HG03442 (cell line): ENCODE results near the gene PFKP.
"Not testable (repeated sequence)": the region's sequence is repeated elsewhere in the genome, so short reads cannot be mapped to it uniquely, and the experiment has no call there.

Source experiments
- ATAC-seq: cut with Tn5 transposase; IDR thresholded peaks from one replicate; pipeline ENCODE4 v1.9.1; 2021; ENCODE audit warnings: mild to moderate bottlenecking, moderate library complexity; ENCODE audit not compliant: unreplicated experiment

Gene PFKP

DNA sequence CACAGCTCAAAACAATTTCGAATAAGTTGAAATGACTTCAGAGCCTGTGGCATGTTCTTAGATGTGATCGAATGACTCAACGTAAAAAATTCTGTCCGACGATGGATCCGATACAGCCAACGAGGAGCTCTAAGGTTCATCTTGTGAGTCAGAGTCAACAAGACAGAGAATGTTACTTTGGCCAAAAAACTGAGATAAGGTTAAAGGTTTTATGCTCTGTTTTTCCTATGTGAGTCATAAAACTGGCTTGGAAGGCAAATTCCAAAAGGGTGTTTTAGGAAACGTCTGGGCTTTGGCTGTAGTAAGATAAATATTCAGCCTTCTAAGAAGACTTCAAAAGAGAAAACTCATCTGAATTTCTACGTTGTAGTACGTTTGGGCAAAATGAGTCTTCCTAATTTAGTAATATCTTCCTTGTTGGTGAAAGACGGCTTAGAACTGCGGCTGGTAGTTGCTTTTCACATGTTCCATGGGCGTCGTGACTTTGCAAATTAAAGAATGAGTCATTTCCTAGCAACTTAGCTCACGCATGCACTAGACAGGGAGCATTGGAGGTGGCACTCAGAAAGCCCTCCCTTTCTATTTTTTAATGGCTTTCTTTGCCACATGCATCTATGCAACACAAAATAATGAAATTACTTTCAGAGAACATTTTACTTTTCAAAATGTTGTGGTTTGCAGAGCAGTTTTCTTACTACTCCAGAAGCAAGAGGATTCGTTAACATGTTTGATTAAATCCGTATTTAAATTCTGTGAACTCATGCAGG is 28.2 kb downstream of the PFKP start:
- ATAC-seq: peak; percentile 72

DNA sequence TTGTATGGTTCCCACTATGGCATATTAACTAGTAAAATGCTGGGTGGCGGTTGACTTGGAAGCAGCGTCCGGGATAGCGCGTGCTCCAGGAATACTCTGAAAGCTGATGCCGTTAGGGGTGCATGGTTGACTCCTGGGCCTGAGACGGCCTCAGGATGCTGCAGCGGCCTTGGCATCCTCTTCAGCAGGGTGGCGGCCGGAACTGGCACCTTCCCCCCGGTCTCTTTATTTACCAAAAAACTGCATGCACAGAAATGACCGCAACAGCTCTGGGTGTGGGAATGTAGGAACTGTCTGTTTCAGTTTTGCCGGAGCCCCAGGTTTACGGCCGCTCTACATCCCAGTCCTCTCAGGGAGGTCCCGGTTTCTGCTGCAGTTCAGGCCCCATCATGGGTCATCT is 28.8 kb downstream of the PFKP start:
- no peak for ATAC-seq

DNA sequence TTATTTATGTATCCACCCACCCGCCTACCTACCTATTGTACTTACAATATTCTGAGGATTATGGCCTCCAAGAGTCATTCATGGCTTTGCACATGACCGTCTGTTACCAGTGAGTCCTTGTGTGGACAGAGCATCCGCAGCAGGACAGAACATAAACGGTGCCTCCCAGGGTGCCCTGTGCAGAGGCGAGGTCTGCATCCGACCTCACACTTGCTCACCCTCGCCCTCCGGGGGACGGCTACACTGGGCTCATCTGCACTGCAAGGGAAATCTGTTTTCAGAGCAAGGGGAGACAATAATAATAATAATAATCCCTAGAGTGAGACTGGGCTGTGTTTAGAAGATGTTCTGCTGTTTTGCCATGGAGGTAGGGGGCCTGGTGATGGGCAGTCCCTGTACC is 29.8 kb downstream of the PFKP start:
- no peak for ATAC-seq

DNA sequence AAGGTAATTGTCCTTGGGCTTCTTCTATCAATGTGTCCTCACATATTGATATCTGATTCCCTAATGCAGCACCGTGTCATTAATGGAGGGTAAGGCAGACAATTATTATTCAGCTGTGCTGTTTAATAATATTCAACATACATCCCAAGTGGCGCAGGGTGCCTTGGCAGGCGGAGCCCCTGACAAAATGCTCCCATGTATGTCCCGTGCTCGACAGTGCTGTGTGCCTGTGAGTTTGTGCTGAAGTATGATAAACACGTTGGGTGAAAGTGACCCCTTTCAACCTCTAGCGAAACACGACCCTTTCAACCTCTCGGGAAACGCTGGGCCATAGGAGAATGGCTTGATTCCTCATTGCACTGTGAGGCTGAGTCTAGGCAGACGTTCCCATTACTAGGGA is 31.3 kb downstream of the PFKP start:
- ATAC-seq: no peak

DNA sequence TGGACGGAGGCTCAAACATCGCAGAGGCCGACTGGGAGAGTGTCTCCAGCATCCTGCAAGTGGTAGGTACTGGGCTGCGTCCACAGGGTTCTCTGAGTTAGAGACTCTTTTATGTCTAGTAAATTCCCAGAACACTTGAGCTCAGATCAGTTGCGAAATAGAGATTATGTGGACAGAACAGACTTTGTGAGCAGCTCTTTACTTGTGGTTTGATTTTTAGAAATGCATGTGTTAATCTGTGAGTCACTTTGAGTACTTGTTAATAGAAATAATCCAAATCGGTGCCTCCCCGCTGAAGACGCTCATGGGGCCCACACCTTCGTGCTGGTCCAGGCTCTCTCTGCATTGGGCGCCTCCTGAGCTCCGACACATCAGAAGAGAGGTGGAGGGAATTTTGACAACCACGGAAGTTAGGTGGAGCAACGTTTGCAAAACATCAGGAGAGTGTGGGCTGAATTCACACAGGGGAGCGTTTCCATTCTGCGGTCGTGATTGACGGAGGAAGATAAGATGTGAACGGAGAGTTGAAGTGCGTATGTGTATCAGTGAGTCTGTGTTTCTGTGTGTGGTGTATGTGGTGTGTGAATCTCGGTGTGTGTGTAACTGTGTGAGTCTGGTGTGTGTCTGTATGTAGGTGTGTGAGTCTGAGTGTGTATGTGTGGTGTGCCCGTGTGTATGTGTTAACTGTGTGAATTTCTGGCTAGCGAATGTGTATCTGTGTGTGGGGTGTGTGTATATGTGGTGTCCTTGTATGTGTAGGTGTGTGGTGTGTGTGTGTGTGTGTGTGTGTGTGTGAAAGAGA is 32.1 kb downstream of the PFKP start:
- ATAC-seq: no peak

DNA sequence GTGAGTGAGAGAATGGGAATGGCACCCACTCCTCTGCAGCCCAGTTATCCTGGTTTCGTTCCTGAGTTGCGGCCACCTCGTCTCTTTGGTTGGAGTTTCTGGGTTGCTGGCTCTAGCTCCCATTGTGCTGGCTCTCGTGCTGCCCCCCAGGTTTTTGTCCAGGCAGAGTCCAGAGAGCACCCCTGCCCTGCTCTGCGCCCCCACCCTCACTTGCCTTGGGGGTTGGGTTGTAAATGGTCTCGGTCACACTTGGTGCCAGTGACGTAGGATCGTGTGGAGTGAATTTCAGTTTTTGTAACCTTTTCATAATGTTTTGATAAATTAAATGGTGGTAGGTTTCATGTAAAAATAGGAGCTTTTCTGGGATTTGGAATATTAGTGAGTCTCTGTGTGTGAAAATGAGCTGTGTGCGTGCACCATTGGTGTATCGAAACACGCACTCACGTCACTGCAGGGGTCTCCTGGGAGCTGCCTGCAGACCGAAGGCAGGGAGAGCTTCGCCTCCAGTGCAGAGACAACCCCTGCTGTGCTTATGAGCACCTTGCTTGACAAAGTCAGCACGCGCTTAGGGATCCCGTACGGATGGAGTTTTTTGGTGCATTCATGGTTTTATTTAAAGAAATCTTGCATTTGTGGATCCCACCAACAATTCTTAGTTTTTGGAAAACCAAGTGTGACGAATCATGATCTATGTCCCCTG is 32.9 kb downstream of the PFKP start:
- no peak for ATAC-seq

DNA sequence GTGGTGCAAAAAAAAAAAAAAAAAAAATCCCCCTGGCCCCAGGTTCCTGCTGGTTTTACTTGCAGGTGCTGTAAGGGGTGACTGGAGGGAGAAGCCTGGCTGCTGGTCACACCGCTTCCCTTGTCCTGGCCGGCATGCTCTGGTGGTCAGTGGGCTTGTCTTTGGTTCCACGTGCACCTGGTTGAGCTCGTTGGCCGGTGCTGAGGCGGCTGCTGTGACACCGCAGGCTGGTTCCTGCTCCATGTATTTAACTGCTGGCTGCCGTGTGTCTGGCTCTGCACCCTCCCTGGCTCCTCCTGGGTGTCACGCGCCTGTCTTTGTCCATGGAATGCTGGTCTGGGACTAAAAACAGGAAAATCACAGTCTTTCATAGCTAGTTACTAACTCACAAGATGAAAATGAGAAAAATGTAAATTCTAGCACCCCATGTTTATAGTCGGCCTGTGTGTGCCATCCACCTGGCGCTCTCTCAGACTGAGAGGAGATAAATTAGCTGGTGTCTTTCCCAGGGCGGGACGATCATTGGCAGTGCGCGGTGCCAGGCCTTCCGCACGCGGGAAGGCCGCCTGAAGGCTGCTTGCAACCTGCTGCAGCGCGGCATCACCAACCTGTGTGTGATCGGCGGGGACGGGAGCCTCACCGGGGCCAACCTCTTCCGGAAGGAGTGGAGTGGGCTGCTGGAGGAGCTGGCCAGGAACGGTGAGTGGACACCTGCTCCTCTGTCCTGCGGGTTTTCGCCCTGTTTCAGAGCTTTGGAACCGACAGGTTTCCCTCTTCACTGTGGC is 33.7 kb downstream of the PFKP start:
- ATAC-seq: no peak

DNA sequence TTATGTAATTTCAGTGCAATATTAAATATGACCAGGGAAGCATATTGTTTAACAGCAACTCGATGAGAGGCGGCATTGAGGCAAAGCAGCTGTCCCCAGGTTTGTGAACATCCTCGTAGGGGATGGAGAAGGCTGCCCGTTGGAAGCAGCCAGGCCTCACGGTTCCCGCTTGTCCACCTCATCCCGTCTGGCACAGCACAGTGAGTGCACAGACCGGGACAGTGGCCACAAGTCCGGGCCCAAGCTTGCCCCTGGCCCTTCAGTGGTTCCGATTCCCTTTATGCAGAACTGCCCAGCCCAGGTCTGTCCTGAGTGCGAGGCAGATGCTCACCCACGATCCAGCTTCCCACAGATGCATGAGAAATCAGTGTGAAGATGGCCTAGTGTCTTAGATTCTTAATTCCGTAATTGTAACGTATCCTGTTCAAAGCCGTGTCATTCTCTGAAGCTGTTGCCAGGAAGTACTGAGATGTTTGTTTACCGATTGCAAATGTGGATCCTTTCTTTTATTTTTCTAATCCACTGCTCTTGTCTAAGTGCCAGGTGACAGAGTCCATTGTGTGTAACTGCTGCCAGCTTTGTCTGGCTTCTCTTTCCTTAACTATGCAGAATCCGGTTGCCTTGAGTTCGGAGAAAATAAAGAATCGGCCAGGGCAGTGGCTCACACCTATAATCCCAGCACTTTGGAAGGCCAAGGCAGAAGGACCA is 35.5 kb downstream of the PFKP start:
- ATAC-seq: no peak

DNA sequence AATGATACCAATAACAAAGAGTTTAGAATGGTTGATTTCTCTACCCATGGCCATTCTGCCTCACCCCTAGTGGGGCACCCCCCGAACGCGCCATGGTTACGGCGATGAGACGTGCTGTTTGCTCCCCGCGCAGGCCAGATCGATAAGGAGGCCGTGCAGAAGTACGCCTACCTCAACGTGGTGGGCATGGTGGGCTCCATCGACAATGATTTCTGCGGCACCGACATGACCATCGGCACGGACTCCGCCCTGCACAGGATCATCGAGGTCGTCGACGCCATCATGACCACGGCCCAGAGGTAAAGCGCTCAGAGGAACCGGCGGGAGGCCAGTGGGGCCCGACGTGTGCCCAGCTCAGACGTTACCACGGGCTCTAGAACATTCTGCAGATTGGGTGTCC is 36.3 kb downstream of the PFKP start:
- ATAC-seq: no peak

DNA sequence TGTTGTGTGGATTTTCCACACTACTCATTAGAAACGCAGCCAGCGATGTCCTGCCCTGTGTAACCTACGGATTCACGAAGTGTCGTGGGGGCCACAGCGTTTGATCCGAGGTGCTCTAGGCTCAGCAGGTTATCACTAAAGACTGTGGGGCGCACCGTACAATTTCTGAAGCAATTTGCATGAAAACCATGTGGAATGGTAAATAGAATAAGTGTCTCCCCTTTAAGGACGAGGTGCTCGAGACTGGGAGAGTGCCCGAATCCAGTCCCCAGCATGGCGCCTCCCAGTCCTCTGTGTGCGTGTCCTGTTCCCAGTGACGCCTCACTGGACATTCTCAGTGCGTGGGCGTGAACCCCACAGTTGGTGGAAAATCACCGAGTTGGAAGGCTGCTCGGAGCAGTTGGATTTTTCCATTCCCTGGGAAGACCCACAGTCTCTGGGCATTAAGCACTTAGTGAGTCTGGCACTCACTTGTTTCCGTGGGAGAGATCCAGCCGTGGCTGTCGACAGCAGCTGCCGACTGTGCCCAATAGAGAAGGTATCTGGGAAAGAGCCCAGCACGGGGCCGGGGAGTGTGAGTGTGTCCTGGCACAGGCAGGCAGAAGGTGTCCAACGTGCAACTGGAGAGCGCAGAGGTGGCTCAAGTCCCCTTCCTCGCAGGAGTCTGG is 37.0 kb downstream of the PFKP start:
- no peak for ATAC-seq

DNA sequence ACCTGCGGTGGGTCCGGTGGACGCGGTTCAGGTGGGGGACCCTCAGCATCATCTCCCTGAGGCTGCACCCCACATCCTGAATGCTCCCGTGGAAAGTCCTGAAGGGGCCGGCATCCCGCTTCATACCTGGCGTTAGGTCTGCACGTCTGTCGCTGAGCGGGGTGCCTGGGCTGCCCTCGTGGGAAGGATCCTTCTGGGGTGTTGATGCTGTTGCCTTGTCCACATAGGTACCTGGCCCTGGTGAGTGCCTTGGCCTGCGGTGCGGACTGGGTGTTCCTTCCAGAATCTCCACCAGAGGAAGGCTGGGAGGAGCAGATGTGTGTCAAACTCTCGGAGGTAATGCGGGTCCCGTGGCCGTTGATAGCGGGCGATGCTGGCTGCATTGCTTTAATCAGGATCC is 37.8 kb downstream of the PFKP start:
- no peak for ATAC-seq

DNA sequence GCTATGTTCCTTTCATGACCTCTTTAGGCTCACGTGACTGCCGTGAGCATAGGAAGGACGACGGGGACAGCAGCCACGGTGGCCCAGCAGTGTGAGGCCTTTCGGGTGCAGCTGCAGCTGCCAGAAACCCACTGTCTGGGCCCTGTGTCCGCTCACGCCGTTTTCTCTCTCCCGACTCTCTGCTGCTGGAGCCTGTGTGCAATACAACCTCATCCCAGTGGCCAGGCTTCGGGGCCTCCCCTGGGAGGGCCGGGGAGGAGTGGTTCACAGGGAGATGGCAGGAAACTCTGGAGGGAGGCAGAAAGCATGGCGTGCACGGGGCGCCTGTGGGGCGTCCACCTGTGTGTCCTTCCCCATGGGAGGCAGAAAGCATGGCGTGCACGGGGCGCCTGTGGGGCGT is 38.6 kb downstream of the PFKP start:
- no peak for ATAC-seq

DNA sequence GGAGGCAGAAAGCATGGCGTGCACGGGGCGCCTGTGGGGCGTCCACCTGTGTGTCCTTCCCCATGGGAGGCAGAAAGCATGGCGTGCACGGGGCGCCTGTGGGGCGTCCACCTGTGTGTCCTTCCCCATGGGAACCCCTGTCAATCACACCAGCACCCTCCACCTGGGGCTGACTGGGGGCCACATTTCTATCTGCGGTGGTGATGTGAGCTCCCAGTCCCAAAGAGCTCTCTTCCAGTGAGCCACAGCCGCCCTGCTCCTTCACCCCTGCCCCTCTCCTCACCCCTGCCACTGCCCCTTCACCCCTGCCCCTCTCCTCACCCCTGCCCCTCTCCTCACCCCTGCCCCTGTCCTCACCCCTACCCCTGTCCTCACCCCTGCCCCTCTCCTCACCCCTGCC is 39.0 kb downstream of the PFKP start:
- ATAC-seq: not testable (repeated sequence)

DNA sequence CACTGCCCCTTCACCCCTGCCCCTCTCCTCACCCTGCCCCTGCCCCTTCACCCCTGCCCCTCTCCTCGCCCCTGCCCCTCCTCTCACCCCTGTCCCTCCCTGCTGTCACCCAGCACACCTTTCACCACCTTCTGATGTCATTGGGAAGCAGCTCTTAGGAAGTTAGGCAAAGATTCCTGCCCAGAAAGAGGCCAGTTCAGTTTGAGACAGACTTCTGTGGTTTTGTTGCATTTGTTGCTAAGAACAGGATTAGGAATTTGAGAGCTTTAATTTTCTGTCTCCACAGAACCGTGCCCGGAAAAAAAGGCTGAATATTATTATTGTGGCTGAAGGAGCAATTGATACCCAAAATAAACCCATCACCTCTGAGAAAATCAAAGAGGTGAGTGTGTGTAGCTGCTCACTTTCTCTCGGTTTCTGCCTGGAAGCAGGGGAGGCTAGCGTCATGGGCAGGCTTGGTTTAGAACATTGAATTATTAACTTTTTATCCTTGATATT is 39.6 kb downstream of the PFKP start:
- ATAC-seq: no peak

DNA sequence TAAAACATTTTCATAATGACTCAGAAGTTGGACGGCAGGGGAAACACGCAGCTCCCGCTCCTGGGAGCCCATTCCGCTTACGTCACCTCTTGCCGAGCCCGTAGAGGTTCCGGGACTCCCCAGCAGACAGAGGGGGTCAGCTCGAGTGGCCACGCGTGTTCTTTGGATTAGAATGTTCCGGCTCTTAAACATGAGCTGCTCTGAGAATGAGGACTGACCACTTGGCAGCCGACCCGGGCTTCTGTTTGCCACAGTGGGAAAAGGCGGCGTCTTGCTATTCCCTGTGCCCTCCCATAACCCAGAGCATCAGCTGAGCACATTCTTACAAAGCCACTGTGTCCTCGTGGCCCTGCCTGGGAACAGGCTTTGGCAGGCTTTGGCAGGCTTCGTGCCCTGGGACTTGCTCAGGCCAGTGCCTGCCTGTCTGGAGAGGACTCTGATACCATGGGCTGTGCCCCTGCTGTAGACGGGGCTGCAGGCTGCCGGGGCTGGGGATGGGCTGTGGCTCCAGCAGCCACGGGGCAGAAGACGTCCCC is 40.1 kb downstream of the PFKP start:
- no peak for ATAC-seq

DNA sequence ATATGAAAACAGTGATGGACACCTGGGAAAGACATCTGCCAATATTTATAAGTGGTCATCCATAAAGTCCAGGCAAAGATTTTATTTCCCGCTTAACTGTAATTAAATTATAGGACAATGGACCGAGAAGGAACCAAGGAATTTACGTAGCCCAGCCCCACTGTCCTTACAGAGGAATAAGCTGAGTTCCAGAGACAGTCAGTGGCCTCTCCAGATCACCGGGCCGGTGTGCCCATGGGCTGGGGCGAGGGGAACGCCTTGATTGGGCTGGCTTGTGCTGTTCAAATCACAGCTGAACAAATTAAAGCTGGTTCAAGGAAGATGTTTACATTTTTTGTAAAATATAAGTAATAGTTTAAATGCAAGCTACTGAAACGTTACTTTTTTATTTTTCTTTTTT is 40.7 kb downstream of the PFKP start:
- ATAC-seq: no peak

DNA sequence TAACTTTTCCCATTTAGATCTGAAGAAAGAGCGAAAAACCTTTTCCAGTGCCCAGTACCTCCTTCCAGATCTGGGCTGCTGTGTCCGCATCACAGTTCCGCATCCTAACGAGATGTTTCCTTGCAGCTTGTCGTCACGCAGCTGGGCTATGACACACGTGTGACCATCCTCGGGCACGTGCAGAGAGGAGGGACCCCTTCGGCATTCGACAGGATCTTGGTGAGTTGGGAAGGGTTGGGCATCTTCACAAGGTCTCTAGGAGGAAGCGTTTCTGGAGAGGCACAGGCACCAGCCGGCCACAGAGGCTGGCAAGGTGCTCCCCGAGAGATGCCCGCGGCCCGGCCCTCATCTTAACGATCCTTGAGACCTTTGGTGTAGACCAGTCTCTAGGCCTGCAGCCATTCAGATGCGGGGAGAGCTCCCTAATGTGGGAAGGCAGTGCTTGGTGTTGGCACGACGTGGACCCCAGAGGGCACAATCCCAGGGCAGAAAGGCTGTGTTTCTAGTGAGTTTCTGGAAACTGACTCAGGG is 41.3 kb downstream of the PFKP start:
- no peak for ATAC-seq

DNA sequence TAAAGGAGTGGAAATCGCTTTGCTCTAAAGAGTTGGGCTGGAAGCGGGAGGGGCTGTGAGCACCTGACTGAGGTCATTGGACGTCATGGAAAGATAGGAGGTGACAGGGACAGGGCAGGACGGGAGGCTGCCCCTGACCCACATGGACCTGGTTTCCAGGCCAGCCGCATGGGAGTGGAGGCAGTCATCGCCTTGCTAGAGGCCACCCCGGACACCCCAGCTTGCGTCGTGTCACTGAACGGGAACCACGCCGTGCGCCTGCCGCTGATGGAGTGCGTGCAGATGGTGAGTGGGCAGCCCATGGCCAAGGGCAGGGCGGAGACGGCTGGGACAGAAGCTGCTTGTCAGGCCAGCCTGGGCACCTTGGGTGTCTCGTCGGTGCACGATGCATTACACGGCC is 41.8 kb downstream of the PFKP start:
- ATAC-seq: no peak

DNA sequence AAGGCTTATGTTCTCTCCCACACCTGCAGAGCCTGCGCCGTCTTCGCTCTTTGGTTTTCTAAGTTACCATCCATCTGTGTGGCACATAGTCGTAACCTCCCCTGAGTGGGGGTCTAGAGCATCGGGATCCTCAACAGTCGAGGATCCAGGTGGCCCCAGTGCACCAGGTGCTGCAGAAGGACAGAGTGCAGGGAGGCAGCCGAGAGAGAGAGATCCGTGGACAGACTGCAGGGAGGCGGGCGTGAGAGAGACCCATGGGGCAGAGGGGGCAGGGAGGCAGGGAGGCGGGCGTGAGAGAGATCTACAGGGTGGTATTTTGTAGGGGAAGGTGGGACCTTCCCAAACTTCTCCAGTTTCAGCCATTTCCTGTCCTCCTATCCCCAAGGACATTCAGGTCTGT is 42.3 kb downstream of the PFKP start:
- ATAC-seq: no peak
